ENCODE measurements around the gene CD52.

DNA sequence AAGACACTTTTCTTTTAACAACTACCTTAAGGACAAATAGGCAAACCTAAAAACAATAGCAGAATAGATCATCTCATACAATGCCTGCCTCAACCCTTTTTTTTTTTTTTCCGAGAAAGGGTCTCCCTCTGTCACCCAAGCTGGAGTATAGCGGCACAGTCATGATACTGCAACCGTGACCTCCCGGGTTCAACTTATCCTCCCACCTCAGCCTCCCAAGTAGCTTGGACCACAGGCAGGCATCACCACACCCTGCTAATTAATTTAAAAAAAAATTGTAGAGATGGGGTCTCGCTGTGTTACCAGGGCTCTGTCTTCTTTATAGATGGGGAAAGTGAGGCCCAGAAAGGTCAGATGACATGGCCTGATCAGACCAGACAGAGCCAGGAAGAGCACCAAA lies 29.9 kb upstream of the CD52 start:
- TF ChIP-seq POLR2AphosphoS5 (IDR thresholded peaks at IDR 0.05; ENCODE audit: low read depth, low read length) (no peak), SIN3A (IDR thresholded peaks at IDR 0.05; ENCODE audit: borderline replicate concordance, insufficient read depth, low read depth, low read length) (no peak)
- TF ChIP-seq, protein P1, sequence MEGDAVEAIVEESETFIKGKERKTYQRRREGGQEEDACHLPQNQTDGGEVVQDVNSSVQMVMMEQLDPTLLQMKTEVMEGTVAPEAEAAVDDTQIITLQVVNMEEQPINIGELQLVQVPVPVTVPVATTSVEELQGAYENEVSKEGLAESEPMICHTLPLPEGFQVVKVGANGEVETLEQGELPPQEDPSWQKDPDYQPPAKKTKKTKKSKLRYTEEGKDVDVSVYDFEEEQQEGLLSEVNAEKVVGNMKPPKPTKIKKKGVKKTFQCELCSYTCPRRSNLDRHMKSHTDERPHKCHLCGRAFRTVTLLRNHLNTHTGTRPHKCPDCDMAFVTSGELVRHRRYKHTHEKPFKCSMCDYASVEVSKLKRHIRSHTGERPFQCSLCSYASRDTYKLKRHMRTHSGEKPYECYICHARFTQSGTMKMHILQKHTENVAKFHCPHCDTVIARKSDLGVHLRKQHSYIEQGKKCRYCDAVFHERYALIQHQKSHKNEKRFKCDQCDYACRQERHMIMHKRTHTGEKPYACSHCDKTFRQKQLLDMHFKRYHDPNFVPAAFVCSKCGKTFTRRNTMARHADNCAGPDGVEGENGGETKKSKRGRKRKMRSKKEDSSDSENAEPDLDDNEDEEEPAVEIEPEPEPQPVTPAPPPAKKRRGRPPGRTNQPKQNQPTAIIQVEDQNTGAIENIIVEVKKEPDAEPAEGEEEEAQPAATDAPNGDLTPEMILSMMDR (IDR thresholded peaks at IDR 0.05) = no peak
- TF ChIP-seq, protein P2, sequence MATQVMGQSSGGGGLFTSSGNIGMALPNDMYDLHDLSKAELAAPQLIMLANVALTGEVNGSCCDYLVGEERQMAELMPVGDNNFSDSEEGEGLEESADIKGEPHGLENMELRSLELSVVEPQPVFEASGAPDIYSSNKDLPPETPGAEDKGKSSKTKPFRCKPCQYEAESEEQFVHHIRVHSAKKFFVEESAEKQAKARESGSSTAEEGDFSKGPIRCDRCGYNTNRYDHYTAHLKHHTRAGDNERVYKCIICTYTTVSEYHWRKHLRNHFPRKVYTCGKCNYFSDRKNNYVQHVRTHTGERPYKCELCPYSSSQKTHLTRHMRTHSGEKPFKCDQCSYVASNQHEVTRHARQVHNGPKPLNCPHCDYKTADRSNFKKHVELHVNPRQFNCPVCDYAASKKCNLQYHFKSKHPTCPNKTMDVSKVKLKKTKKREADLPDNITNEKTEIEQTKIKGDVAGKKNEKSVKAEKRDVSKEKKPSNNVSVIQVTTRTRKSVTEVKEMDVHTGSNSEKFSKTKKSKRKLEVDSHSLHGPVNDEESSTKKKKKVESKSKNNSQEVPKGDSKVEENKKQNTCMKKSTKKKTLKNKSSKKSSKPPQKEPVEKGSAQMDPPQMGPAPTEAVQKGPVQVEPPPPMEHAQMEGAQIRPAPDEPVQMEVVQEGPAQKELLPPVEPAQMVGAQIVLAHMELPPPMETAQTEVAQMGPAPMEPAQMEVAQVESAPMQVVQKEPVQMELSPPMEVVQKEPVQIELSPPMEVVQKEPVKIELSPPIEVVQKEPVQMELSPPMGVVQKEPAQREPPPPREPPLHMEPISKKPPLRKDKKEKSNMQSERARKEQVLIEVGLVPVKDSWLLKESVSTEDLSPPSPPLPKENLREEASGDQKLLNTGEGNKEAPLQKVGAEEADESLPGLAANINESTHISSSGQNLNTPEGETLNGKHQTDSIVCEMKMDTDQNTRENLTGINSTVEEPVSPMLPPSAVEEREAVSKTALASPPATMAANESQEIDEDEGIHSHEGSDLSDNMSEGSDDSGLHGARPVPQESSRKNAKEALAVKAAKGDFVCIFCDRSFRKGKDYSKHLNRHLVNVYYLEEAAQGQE (IDR thresholded peaks at IDR 0.05; ENCODE audit: insufficient read depth in 1 of 2, low read depth in 2 of 2, low read length in 1 of 2) = no peak

Measured in Panc1 (cell line).